Measurements from ENCODE around the gene MORC2.

MORC2 gene

GRCh38 chr22:30922151-30922611 is 46.4 kb downstream of the MORC2 start:
- H3K27ac ChIP-seq (ENCODE audit: low read depth, low read length) = no peak overlapping the region
- H2AFZ ChIP-seq (ENCODE audit: low read length, unreplicated experiment) = peak overlapping the region; percentile 60
- no peaks in the 10 kb centered on the region for H3K36me3 ChIP-seq (ENCODE audit: insufficient read depth, low read length)
- H3K79me2 ChIP-seq (ENCODE audit: control insufficient read depth, insufficient read depth, low read length, unreplicated experiment) = no peaks in the 10 kb centered on the region
- no peaks in the 10 kb centered on the region for H3K27me3 ChIP-seq (ENCODE audit: insufficient read depth, low read length)
- no peaks in the 10 kb centered on the region for H3K4me1 ChIP-seq (ENCODE audit: control insufficient read depth, insufficient read depth, low read length, unreplicated experiment)
- H3K4me3 ChIP-seq (ENCODE audit: low read depth, low read length) = peak overlapping the region; percentile 71

- no peaks in the 10 kb centered on the region for H3K4me1 ChIP-seq (ENCODE audit: control insufficient read depth, insufficient read depth, low read length, unreplicated experiment)
- peak overlapping the region; percentile 71 for H3K4me3 ChIP-seq (ENCODE audit: low read depth, low read length)
- H3K27me3 ChIP-seq (ENCODE audit: insufficient read depth, low read length) = no peaks in the 10 kb centered on the region
- H3K36me3 ChIP-seq (ENCODE audit: insufficient read depth, low read length) = no peaks in the 10 kb centered on the region
- H3K27ac ChIP-seq (ENCODE audit: low read depth, low read length) = no peak overlapping the region
- no peaks in the 10 kb centered on the region for H3K79me2 ChIP-seq (ENCODE audit: control insufficient read depth, insufficient read depth, low read length, unreplicated experiment)
- peak overlapping the region; percentile 68 for H2AFZ ChIP-seq (ENCODE audit: low read length, unreplicated experiment)
These were observed 47.5 kb downstream of the MORC2 start for GRCh38 chr22:30921108-30921507.

DNA sequence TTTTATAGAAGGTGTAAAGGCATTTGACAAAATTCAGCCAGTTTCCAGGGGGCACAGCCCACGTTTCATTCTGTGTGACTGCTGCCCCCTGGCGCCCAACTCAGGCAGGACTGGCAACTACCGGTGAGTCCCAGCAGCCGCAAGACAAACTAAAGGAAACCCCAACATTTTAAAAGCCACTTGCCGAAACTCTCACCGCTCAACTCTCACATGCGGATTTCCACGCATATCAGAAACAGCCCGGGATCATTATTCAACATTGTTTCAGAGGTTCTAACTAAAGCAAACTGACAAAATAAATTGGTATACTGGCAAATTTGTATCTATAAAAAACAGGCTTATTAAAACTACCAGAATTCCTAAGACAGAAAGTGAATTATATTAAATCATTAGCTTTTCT is 48.2 kb downstream of the MORC2 start:
- Histone ChIP-seq H3K27ac (ENCODE audit: low read depth, low read length) (no peak overlapping the region), H2AFZ (ENCODE audit: low read length, unreplicated experiment) (peak overlapping the region; percentile 68), H3K27me3 (ENCODE audit: insufficient read depth, low read length) (no peaks in the 10 kb centered on the region), H3K36me3 (ENCODE audit: insufficient read depth, low read length) (no peaks in the 10 kb centered on the region), H3K4me3 (ENCODE audit: low read depth, low read length) (peak overlapping the region; percentile 71), H3K79me2 (ENCODE audit: control insufficient read depth, insufficient read depth, low read length, unreplicated experiment) (no peaks in the 10 kb centered on the region), H3K4me1 (ENCODE audit: control insufficient read depth, insufficient read depth, low read length, unreplicated experiment) (no peaks in the 10 kb centered on the region)

DNA sequence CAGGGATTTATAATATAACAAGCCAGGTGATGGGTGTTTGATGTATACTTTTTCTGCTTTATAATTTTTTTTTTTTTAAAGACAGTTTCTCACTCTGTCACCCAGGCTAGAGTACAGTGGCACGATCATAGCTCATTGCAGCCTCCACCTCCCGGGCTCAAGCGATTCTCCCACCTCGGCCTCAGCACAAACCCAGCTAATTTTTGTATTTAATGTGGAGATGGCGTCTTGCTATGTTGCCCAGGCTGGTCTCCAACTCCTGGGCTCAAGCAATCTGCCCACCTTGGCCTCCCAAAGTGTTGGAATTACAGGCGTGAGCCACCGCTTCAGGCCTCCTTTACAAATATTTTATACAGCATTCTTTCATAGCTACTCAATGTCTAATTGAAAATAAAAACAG is 48.6 kb downstream of the MORC2 start:
- no peak overlapping the region for H3K4me3 ChIP-seq (ENCODE audit: low read depth, low read length)
- H2AFZ ChIP-seq (ENCODE audit: low read length, unreplicated experiment) = no peak overlapping the region
- no peaks in the 10 kb centered on the region for H3K79me2 ChIP-seq (ENCODE audit: control insufficient read depth, insufficient read depth, low read length, unreplicated experiment)
- H3K27ac ChIP-seq (ENCODE audit: low read depth, low read length) = no peak overlapping the region
- no peaks in the 10 kb centered on the region for H3K36me3 ChIP-seq (ENCODE audit: insufficient read depth, low read length)
- no peaks in the 10 kb centered on the region for H3K4me1 ChIP-seq (ENCODE audit: control insufficient read depth, insufficient read depth, low read length, unreplicated experiment)
- no peaks in the 10 kb centered on the region for H3K27me3 ChIP-seq (ENCODE audit: insufficient read depth, low read length)

- Histone ChIP-seq H3K36me3 (ENCODE audit: insufficient read depth, low read length) (no peaks in the 10 kb centered on the region), H3K27me3 (ENCODE audit: insufficient read depth, low read length) (no peaks in the 10 kb centered on the region), H3K27ac (ENCODE audit: low read depth, low read length) (no peak overlapping the region), H3K4me1 (ENCODE audit: control insufficient read depth, insufficient read depth, low read length, unreplicated experiment) (no peaks in the 10 kb centered on the region), H3K4me3 (ENCODE audit: low read depth, low read length) (no peak overlapping the region), H3K79me2 (ENCODE audit: control insufficient read depth, insufficient read depth, low read length, unreplicated experiment) (no peaks in the 10 kb centered on the region), H2AFZ (ENCODE audit: low read length, unreplicated experiment) (no peak overlapping the region)
These were observed 49.8 kb downstream of the MORC2 start for GRCh38 chr22:30918761-30919160.

DNA sequence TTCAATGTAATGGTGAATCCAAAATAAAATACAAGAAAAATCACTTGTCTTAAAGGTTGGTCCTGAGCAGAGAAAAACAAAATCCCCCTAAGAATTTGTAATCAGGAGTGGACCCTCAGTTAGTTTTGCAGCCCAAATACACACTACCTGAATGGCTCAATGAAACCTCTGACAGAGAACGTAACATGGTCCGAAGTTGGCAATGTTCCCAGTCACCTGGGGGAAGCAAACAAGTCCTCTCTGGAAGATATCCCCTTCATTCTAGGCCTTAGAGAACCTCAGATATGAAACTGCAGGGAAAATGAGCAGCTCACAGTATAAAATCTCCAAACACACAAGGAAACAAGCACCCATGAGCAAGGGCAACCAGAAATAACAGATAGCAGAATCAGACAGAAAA is 58.2 kb downstream of the MORC2 start:
- H3K27ac ChIP-seq (ENCODE audit: low read depth, low read length) = no peak overlapping the region
- H3K4me1 ChIP-seq (ENCODE audit: control insufficient read depth, insufficient read depth, low read length, unreplicated experiment) = no peaks in the 10 kb centered on the region
- H2AFZ ChIP-seq (ENCODE audit: low read length, unreplicated experiment) = no peak overlapping the region
- H3K27me3 ChIP-seq (ENCODE audit: insufficient read depth, low read length) = no peaks in the 10 kb centered on the region
- no peak overlapping the region for H3K4me3 ChIP-seq (ENCODE audit: low read depth, low read length)
- no peaks in the 10 kb centered on the region for H3K79me2 ChIP-seq (ENCODE audit: control insufficient read depth, insufficient read depth, low read length, unreplicated experiment)
- H3K36me3 ChIP-seq (ENCODE audit: insufficient read depth, low read length) = no peaks in the 10 kb centered on the region

- no peaks in the 10 kb centered on the region for H3K79me2 ChIP-seq (ENCODE audit: control insufficient read depth, insufficient read depth, low read length, unreplicated experiment)
These were observed 59.3 kb downstream of the MORC2 start for GRCh38 chr22:30909306-30909705.

GRCh38 chr22:30908051-30908461 is 60.5 kb downstream of the MORC2 start:
- Histone ChIP-seq H3K27me3 (ENCODE audit: insufficient read depth, low read length) (no peaks in the 10 kb centered on the region), H3K27ac (ENCODE audit: low read depth, low read length) (no peak overlapping the region), H3K36me3 (ENCODE audit: insufficient read depth, low read length) (no peaks in the 10 kb centered on the region), H3K4me3 (ENCODE audit: low read depth, low read length) (no peak overlapping the region), H2AFZ (ENCODE audit: low read length, unreplicated experiment) (no peak overlapping the region), H3K4me1 (ENCODE audit: control insufficient read depth, insufficient read depth, low read length, unreplicated experiment) (no peaks in the 10 kb centered on the region), H3K79me2 (ENCODE audit: control insufficient read depth, insufficient read depth, low read length, unreplicated experiment) (no peaks in the 10 kb centered on the region)

More at GRCh38 chr22:30909306-30909705, 59.3 kb downstream of the MORC2 start:
- H3K27ac ChIP-seq (ENCODE audit: low read depth, low read length) = no peak overlapping the region
- H3K36me3 ChIP-seq (ENCODE audit: insufficient read depth, low read length) = no peaks in the 10 kb centered on the region
- H3K27me3 ChIP-seq (ENCODE audit: insufficient read depth, low read length) = no peaks in the 10 kb centered on the region
- H3K4me1 ChIP-seq (ENCODE audit: control insufficient read depth, insufficient read depth, low read length, unreplicated experiment) = no peaks in the 10 kb centered on the region
- no peak overlapping the region for H2AFZ ChIP-seq (ENCODE audit: low read length, unreplicated experiment)
- H3K4me3 ChIP-seq (ENCODE audit: low read depth, low read length) = no peak overlapping the region

- Histone ChIP-seq H3K27ac (ENCODE audit: low read depth, low read length) (no peak overlapping the region), H3K36me3 (ENCODE audit: insufficient read depth, low read length) (no peaks in the 10 kb centered on the region), H3K27me3 (ENCODE audit: insufficient read depth, low read length) (no peaks in the 10 kb centered on the region), H3K79me2 (ENCODE audit: control insufficient read depth, insufficient read depth, low read length, unreplicated experiment) (no peaks in the 10 kb centered on the region), H3K4me3 (ENCODE audit: low read depth, low read length) (no peak overlapping the region), H3K4me1 (ENCODE audit: control insufficient read depth, insufficient read depth, low read length, unreplicated experiment) (no peaks in the 10 kb centered on the region), H2AFZ (ENCODE audit: low read length, unreplicated experiment) (no peak overlapping the region)
These were observed 61.6 kb downstream of the MORC2 start for GRCh38 chr22:30906946-30907345.

- Histone ChIP-seq H3K27ac (ENCODE audit: low read depth, low read length) (no peak overlapping the region), H3K4me1 (ENCODE audit: control insufficient read depth, insufficient read depth, low read length, unreplicated experiment) (no peaks in the 10 kb centered on the region), H3K79me2 (ENCODE audit: control insufficient read depth, insufficient read depth, low read length, unreplicated experiment) (no peaks in the 10 kb centered on the region), H3K4me3 (ENCODE audit: low read depth, low read length) (no peak overlapping the region), H3K27me3 (ENCODE audit: insufficient read depth, low read length) (no peaks in the 10 kb centered on the region), H2AFZ (ENCODE audit: low read length, unreplicated experiment) (no peak overlapping the region), H3K36me3 (ENCODE audit: insufficient read depth, low read length) (no peaks in the 10 kb centered on the region)
These were observed 62.2 kb downstream of the MORC2 start for GRCh38 chr22:30906411-30906810.

- Histone ChIP-seq H3K27me3 (ENCODE audit: insufficient read depth, low read length) (no peaks in the 10 kb centered on the region), H3K27ac (ENCODE audit: low read depth, low read length) (no peak overlapping the region), H3K4me1 (ENCODE audit: control insufficient read depth, insufficient read depth, low read length, unreplicated experiment) (no peaks in the 10 kb centered on the region), H3K4me3 (ENCODE audit: low read depth, low read length) (no peak overlapping the region), H2AFZ (ENCODE audit: low read length, unreplicated experiment) (no peak overlapping the region), H3K36me3 (ENCODE audit: insufficient read depth, low read length) (no peaks in the 10 kb centered on the region), H3K79me2 (ENCODE audit: control insufficient read depth, insufficient read depth, low read length, unreplicated experiment) (no peaks in the 10 kb centered on the region)
These were observed 62.8 kb downstream of the MORC2 start for GRCh38 chr22:30905696-30906341.
